HUDEP-2 (cell line): ENCODE data around the gene BARX1.
"Not testable (repeated sequence)": the region's sequence is repeated elsewhere in the genome, so short reads cannot be mapped to it uniquely, and the experiment has no call there.

ENCODE experiments used
- DNase-seq, 76 experiments: peaks; one replicate each; lab custom pipeline; 2025; ENCODE audit not compliant: unreplicated experiment in 76 of 76; lab: John Stamatoyannopoulos, UW

Gene BARX1

DNA sequence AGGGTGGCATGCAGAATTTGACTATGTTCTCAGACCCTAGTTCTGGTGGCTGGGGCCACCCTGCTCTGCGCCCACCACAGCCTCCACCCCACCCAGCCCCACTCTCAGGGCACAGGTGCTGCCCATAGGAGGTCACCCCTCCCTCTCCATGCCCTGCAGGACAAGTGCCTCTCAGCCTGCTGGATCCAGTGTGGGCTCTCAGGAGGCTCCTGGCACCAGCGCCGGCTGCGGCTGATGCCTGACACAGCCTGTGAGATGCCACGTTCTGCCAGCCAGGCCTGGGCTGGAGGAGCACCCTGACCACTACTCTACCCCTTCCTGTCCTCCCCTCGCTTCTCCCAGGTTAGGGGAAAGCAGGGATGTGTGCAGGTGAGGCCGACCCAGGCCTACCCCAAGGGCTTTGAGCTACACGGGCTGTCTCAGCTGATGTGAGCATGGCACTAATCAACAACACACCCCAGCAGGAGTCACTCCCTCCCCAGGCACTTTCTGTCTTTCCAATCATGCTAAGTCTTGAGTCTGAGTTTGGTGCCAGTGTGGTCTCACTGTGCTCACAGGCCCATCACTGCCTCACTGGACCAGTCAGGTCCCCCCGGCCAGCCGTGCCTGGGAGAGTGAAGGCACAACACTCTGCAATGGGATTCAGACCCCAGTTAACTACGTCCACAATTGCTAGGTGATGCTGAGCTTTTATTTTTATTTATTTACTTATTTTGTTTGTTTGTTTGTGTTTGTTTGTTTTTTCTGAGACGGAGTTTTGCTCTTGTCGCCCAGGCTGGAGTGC, 12.1 kb upstream of the BARX1 start:
- DNase-seq: no peak

DNA sequence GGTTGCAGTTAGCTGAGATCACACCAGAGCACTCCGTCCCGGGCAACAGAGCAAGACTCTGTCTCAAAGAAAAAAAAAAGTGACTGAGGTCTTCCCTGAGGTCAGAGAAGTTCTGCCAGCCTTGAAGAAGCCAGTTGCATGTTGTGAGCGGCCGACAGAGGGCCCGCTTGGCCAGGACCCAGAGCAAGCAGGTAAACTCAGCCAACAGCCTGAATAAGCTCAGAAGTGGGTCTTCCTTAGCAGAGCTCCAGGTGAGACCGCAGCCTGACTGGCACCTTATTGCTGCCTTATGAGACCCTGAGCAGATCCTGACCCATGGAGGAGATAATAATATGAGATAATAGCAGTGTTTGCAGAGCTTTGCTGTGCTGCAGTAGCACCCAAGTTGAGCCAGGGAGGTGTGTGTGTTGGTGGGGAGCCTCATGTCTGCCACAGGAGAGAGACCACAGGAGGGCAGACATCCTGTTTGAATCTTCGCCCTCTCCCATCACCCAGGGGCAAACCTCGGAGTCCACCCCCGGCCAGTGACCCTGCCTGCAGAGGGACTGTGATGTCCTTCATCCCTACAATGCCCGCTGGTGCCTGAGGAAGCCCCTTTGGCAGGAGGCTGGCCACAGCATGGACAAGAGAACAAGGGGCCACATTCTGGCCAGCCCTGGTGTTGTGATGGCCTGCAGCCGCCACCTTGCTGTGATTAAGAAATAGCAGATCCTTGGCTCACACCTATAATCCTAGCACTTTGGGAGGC, 10.8 kb upstream of the BARX1 start:
- no peak for DNase-seq

DNA sequence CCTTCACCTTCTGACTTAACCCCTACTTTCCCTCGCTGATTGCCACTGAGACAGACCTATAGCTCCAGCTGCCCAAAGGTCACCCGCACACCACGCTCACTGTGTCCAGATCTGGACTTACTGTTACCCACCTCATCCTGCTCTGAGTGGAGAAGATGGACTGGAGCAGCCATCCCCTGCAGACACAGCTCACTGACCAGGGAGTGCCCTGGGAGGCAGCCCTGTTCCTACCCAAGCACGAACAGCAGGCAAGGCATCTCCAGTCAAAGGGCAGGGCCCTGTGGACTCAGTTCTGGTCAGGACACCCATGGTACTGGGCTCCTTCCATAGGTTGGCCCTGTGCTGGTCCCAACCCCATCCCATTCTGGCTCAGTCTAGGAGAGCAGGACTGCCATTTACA, 9.5 kb upstream of the BARX1 start:
- no peak for DNase-seq

DNA sequence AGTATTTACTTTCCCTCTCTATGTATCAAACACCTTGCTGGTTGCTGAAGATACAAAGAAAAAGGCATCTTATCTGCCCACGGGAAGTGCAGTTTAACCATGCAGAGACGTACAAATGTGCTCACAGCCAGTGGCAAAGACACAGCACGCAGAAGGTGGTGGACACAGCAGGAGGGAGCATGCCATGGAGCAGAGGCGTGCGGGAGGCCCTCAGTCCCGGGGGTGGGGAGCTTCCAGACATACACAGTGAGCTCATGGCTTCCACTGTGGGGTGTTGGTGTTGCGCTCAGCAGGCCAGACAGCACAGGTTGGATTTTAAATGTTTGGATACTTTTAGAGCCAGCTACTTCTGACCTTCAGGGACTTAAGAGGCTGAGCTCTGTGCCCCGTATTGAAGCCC, 8.8 kb upstream of the BARX1 start:
- no peak for DNase-seq

DNA sequence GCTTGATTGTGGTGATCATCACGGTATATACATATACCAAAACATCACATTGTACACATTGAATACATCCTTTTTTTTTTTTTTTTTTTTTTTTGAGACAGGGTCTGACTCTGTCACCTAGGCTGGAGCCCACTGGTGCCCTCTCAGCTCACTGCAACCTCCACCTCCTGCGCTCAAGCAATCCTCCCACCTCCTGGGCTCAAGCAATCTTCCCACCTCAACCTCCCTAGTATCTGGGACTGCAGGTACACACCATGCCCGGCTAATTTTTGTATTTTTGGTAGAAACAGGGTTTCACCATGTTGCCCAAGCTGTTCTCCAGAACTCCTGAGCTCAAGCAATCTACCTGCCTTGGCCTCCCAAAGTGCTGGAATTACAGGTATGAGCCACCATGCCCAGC, 8.3 kb upstream of the BARX1 start:
- not testable (repeated sequence) for DNase-seq

DNA sequence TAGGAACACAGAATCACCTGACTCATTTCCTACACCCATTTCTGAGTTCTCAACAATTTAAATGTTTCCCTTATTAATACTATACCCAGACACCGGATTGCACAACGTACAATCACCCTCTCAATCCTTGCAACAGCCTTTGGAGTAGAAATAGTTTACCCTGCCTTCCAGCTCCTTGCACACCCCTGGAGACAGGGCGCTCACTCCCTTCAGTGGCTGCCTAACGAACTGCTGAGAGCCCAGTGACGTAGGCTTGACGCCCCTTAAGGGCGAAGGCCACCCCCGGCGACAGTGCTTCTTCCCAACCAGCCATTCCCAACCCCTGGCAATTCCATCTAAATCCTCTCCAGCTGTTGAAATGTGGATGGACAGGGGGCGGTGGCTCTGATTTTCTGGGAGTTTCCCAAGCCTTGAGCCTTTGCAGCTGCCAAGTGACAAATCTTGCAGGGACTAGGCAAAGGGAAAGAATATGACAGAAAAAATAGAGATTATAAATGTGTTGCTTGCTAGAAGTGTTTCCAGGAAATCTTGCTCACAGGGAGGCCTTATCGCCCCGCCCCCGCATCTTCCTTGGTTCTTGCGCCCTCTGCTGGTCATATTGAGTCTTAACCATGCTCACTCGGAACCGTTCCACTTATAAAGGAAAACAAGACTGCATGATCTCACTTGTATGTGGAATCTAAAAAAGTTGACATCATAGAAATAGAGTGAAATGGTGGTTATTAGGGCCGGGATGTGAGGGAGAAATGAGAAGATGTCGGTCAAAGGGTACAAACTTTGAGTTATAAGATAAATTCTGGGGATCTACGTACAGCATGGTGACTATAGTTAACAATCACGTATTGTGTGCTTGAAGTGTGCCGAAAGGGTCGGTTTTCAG, 7.6 kb upstream of the BARX1 start:
- peak in 64 of 76 experiments; percentile 7 to 84 (median 52) for DNase-seq

DNA sequence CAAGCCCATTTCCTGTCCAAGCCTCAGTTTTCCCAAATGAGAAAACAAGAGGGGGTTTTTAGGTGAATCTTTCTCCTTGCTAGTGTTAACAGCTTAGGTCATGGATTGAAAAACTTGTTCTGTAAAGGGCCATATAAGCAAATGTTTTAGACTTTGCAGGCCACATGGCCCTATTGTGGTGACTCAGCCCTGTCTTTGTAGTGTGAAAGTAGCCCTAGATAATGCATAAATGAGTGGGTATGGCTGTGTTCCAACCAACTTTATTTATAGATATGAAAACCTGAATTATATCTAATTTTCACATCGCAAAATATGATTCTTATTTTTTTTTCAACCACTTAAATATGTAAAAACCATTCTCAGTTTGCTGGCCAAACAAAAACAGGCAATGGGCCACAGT, 6.9 kb upstream of the BARX1 start:
- peak in 6 of 76 experiments; percentile 6 to 30 (median 14) for DNase-seq

DNA sequence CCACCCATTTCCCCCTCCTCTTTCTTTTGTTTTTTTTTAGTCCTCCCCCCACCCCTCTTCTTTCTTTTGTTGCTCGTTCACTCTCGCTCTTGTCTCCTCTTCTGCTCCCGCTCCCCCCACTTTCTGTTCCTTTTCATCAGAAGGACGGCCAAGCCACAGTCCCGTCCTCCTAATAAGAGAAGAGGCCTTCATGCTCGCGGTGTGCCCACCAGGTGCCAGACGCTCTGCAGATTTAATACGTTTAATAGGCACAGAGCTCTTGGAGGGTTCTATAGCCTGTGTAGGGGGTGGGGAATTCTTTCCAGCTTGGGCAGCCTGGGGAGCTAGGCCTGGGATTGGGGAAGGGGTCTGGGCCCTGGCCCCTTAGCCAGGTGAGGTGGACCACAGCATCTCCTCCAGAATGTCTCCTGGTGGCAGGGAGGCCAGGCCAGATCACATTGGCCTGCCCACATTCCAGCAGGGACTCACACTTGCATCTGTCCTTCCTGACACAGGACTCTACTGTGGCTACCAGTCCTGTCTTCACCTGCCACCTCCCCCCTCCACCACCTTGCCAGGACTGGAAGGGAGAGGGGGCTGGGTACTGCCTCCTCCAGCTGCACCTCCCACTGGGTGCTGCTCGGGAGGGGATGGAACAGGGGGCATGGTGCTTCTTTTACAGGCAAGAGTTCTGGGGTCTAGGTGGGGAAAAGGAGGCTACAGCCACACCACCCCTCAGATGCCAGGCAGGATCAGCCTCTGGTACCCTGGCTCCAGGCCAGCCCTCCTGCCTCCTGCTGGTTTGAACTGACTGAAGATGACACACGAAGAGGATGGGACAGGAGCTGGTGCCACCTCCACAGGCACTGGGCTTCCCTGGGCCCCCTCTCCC, 6.1 kb upstream of the BARX1 start:
- peak in 2 of 76 experiments; percentile 8 for DNase-seq

DNA sequence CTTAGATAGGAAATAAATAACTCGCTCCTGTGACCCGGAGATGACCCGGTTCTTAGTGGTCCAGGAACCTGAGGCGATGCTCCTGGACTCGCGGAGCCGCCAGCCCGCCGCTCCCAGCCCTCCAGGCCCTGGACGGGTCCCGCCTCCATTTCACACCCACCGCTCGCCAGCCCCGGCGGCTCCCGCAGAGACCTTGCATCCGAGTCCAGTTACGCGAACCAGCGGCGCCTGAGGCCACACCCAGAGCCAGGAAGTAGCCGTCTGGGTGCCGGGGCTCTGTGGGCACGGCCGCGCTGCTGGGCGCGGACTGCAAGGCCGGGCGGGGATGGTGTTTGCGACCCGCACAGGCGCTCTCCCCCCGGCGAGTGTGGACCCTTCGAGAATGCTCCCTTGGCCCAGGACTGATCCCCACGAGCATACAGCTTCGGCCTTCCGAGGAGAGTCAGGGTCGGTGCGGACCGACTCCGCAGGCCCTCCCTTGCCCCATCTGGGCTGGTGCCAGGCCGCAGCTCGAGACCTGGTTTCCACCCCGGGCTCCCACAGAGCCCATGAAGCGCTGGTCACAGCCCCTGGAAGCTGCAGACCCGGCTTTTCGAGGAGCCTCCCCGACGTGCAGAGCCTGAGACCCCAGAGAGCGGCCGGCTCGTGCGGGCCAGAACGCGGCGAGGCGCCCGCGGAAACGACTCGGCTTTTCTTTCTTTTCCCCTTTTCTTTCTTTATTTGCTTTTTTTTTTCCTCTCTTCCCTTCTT, 5.2 kb upstream of the BARX1 start:
- DNase-seq: no peak

DNA sequence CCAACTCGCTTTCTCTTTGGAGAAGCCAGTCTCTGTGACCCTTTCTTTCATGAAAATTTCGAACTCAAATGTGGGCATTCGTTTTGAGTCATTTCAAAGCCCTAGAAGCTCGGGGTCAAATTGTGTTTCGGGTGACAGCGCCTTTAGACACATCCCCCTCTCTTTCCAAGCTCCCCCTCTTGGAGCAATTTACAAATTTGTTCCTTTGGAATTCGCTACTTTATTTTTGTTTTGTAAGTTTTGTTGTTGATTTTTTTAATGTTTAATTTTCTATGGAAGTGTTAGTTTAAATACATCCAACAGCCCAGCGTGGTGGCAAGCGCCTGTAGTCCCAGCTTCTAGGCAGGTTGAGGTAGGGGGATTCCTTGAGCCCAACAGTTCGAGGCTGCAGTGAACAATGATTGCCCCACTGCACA, 4.6 kb upstream of the BARX1 start:
- no peak for DNase-seq

DNA sequence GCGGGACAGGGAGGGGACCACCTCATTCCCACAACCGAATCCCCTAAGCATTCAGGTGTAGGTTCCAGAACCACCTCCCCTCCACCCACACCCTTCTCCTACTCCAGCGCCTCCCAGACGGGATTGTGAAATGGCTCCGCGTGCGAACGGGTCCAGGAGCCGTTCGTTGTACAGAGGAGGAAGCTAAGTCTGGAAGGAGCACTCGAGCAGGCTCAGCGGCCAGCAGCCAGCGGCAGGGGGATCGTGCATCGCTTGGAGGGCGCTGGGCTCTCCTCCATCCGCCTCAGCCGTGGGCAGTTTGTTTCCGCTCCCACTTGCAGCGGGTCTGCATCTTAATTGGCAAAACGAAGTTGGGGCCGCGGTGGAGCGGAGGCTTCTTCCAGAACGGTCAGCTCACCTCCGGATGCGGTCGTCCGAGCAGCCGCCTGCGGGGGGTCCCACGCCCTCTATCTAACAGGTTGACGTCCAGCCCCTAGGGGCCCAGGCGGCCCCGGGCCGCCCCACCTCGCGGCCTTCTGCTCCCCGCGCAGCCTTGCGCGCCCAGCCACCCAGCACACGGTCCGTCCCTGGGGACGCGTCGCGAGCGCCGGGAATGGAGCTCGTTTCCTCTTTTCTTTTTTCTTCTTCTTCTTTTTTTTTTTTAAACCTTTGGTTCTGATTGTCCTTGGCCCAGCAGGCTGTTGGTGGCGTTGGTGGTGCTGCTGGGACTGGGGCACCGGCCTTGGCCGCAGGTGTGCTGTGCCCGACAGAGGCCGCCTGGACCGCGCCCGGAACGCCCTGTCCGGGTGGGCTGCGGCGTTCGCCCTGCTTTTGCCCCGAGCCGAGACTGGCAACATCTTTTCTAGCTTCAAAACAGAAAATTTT, 3.9 kb upstream of the BARX1 start:
- DNase-seq: no peak

DNA sequence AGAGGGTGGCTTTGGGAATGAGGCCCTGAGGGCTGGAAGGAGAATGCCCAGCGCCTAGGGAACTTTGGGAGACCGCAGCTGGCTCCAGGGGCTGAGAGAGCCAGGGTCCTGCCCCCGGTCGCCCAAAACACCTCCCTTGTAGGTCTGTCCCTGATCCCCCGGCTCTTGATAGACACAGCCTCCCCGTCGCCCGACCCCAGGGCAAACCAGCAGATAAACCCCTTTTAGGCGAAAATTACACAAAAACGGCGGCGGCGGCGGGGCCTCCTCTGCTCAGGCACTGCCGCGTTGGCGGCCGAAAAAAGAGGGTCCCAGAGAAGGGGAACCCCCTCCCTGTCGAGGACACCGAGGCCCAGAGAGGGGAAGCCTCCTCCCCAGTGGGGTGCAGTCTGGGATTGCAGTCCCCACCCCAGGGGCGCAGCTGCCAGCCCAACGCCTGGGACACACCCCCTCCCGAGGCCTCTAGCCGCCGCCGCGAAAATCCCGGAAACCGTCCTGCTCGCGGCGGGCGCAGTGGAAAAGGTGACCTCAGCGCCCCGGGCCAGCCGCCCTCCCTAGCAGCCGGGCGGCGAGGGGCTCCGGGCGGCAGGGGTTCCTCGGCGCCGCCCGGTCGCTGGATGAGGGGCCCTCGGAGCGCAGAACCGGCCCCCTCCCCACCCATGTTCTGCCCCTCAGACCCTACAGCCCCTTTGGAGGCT, 3.1 kb upstream of the BARX1 start:
- DNase-seq: no peak

DNA sequence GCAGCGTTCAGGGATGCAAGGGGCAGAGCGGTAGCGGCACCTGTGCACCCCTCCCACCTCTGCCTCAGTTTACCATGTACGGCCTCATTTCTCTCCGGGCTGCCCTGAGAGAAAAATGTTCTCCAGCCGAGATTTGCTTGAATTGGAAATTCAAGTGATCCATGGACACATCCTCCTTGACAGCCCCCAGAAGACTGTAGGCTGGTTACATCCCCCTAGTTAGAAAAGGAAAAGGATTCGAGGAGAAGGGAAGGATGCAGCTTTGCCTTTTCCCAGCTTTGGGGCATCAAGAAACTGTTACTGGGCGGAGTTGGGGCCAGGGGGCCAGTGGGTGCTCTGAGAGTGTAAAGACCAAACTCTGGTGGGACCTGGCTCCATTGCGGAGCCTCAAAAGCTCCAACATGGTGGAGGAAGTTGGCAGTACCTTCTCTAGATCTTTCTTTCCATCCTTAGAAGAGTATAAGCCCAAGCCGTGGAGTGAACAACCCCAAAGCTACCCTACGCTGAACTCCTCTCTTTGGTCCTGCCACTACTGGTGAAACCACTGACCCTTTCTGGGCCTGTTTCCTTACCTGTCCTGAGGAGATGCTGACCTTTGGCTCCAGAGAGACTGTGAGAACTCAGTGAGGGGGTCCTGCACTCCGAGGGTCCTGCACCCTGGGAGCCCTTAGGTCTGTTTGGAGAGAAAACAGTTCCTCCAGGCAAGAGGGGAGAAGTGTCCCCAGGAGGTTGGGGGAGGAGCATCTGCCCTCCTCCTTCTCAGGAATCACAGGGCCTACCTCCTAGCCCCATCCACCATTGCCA, 1.0 kb upstream of the BARX1 start:
- DNase-seq: no peak

DNA sequence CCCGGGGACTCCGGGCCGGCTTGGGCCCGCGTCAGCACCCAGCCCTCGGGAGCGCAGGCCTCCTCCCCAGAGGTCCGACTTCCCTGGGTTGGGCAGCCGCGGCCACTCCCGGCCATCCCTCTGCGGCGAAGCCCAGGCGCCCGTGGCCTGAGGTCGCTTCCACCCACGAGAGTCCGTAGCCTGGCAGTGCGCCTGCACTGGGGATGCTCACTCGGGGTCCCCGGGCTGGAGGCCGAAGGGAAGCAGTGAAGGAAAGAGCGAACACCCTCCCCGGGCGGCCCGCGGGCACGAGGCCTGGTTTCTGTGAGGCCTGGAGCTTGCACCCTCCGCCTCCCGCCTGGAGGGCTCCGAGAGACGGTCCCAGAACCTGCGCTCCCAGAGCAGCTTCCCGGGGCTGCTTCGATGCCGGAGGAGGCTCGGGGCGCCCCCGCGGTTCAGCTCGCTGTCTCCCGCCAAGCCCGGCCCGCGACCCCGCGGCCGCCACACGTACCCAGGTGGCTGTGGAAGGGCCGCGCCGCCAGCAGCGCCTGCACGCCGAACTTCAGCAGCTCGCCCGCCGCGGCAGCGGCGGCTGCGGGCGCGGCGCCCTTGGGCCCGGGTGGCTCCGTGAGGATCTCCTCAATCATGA, 607 bp downstream of the BARX1 start:
- DNase-seq: no peak

DNA sequence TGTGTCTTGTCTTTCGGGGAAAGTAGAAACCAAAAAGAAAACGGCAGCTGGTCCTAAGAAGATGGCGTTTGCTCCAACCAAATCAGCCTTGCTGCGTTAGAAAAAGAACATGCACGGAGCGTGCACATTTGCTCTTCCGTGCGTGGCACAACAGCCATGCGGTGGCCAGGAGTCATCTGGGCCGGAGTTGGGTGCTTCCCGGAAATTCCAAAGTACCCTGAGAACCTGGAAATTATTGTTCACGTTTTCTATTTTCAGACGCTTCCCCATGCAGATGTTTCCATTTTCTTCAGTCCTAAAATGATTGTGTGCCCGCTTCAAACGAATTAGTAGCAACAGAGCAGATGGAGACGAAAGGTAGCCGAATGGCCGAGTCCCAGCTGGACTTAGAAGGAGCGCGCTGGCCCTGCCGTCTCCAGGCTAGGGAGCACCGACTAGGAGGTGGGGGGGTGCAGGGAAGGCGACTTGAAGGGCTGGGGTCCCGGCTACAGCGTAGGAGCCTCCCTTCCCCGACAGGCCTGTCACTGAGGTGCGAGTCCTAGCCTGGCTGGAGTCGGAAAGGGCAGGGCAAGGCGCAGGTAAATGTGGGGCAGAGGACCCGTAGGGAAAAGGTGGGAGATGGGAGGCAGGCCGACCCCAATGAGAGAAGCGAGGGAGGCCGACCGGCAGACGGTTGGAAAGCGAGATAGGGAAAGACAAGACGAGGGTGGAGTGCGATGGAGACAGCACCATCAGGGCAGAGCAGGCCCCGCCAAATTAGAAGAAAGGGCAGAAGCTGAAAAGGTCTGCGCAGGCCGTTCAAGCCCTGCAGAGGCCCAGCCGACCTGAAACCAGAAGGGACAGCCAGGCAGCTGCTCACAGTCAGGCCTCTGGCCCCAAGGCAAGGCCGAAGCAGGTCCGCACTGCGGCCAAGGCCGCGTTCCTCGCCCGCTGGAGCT, 1.4 kb downstream of the BARX1 start:
- DNase-seq: no peak
